ENCODE results near the gene PRKRA.

The PRKRA gene

GRCh38 chr2:178422097-178422496, 28.9 kb downstream of the PRKRA start:
- POLR2A ChIA-PET = no interaction called here
- DNase-seq (ENCODE audit: low read depth, low spot score) = no peak
- H3K4me3 ChIP-seq (ENCODE audit: low read depth, low read length) = no peak overlapping the region
- TF ChIP-seq CTCF (IDR thresholded peaks at IDR 0.05; ENCODE audit: insufficient read depth, low read length, missing control alignments) = no peak
- CTCF ChIA-PET = interaction anchor here (1.1 to 7.5 kb wide), 4 partner anchors 7 to 311 kb away, joined by 4 to 65 read pairs (median 34); partner anchors contain the start of gene RBM45

- TF ChIP-seq CTCF (IDR thresholded peaks at IDR 0.05; ENCODE audit: insufficient read depth, low read length, missing control alignments) = no peak
- POLR2A ChIA-PET = no interaction called here
- H3K4me3 ChIP-seq (ENCODE audit: low read depth, low read length) = no peak overlapping the region
- no peak for DNase-seq (ENCODE audit: low read depth, low spot score)
- CTCF ChIA-PET = interaction anchor here (1.1 to 10.2 kb wide), 14 partner anchors 11 to 648 kb away, joined by 3 to 282 read pairs (median 10); partner anchors contain the start of gene RBM45
Observed at GRCh38 chr2:178420463-178420999, 30.4 kb downstream of the PRKRA start.

GRCh38 chr2:178419123-178419522, 31.9 kb downstream of the PRKRA start:
- ChIA-PET POLR2A (no interaction called here), CTCF (interaction anchor here (0.6 to 10.2 kb wide), 45 partner anchors 9 to 647 kb away, joined by 3 to 282 read pairs (median 4); partner anchors contain the start of gene RBM45)
- no peak for DNase-seq (ENCODE audit: low read depth, low spot score)
- H3K4me3 ChIP-seq (ENCODE audit: low read depth, low read length) = no peak overlapping the region
- peak; percentile 33 for TF ChIP-seq CTCF (IDR thresholded peaks at IDR 0.05; ENCODE audit: insufficient read depth, low read length, missing control alignments)

GRCh38 chr2:178418426-178418825, 32.5 kb downstream of the PRKRA start:
- H3K4me3 ChIP-seq (ENCODE audit: low read depth, low read length) = no peak overlapping the region
- CTCF ChIA-PET = interaction anchor here (0.8 to 10.2 kb wide), 34 partner anchors 10 to 646 kb away, joined by 3 to 282 read pairs (median 6); partner anchors contain the start of gene RBM45
- POLR2A ChIA-PET = interaction anchor here (0.6 kb wide), 1 partner anchor 671 kb away, joined by 3 read pairs; no protein-coding TSS in a partner anchor
- TF ChIP-seq CTCF (IDR thresholded peaks at IDR 0.05; ENCODE audit: insufficient read depth, low read length, missing control alignments) = no peak
- DNase-seq (ENCODE audit: low read depth, low spot score) = no peak

GRCh38 chr2:178417916-178418315, 33.1 kb downstream of the PRKRA start:
- ChIA-PET POLR2A (interaction anchor here (0.6 kb wide), 1 partner anchor 670 kb away, joined by 3 read pairs; no protein-coding TSS in a partner anchor), CTCF (interaction anchor here (0.9 to 10.2 kb wide), 18 partner anchors 10 to 434 kb away, joined by 3 to 282 read pairs (median 9); partner anchors contain the start of gene RBM45)
- H3K4me3 ChIP-seq (ENCODE audit: low read depth, low read length) = no peak overlapping the region
- DNase-seq (ENCODE audit: low read depth, low spot score) = no peak
- TF ChIP-seq CTCF (IDR thresholded peaks at IDR 0.05; ENCODE audit: insufficient read depth, low read length, missing control alignments) = no peak

- CTCF ChIA-PET = interaction anchor here (0.9 to 10.2 kb wide), 12 partner anchors 10 to 432 kb away, joined by 3 to 282 read pairs (median 17); partner anchors contain the start of gene RBM45
- DNase-seq (ENCODE audit: low read depth, low spot score) = no peak
- no peak for TF ChIP-seq CTCF (IDR thresholded peaks at IDR 0.05; ENCODE audit: insufficient read depth, low read length, missing control alignments)
- H3K4me3 ChIP-seq (ENCODE audit: low read depth, low read length) = no peak overlapping the region
- POLR2A ChIA-PET = no interaction called here
Observed at GRCh38 chr2:178415979-178416378, 35.0 kb downstream of the PRKRA start.
